ENCODE results near the gene PFKL.
"Not testable (repeated sequence)": the region's sequence is repeated elsewhere in the genome, so short reads cannot be mapped to it uniquely, and the experiment has no call there.

The PFKL gene

DNA sequence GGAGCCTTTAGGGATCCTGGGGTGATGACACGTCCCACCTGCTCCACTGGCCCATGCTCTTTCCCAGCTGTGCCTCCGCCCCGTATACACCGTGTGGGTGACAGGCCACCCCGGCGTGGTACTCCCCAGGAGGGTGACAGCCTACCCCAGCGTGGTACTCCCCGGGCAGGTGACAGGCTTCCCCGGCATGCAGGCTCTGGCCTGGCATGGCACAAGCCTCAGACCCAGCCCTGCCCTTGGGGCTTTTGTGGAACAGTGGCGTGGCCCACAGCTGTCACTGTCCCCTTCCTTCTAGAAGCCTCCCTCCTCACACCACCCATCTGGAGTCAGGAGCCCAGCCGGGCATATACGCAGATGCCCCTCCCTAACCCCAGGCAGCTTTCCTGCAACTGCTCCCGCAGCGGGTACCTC is 4.7 kb upstream of the PFKL start:
- no peak for DNase-seq

DNA sequence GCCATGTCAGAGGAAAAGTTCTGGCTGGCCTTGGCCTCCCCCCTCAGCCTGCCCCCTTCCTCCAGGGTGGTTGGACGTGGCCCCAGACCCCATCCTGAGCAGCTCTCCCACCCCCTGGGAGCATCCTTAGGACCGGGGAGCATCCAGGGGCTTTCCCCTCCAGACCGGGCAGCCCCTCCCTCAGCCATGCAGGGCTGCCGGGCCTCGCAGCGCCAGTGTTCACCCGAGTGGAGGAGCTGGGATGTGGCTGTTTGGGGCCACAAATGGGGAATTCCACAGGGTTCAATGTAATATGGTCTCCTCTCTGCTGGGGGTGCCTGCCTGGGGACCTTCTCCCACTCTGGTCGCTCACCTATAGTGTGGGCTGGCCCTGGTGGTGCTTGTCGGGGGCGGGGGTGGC is 4.2 kb upstream of the PFKL start:
- DNase-seq, result no peak

DNA sequence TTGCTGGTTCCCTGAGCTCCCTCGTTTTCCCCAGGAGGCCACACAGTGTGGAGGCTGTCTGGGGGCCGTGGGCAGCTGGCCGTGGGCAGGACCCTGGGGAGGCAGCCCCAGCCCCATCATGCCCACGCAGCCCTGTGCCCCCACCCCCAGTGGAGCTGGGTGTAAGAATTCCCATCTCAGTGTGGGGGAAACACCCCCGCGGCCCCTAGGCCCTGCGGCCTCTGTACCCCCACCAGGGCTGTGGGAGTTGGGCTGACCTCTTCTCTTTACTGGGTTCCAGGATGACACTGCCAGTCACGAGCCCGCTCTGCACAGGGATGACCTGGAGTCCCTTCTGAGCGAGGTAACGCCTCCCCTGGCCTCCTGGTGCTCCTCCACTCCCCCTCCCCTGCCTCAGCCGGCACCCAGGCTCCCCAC is 3.7 kb upstream of the PFKL start:
- no peak for DNase-seq

DNA sequence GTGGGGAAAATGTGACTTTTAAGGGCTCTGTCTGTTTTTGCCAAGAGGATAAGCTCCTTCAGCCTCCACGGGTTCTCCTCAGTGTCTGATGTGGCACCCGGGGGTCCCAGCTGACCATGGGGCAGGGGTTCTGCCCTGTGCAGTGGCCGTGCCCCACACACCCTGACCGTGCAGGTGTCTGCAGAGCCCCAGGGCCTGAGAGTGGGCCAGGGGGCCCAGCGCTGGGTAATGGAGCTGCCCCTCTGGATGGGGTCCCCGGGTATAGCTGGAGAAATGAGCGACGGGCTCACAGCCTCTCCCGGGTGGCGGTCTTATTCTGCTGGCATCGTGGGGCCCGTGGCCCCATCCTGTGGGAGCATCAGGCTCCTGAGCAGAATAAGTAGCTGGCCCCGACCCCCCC is 2.9 kb upstream of the PFKL start:
- no peak for DNase-seq

DNA sequence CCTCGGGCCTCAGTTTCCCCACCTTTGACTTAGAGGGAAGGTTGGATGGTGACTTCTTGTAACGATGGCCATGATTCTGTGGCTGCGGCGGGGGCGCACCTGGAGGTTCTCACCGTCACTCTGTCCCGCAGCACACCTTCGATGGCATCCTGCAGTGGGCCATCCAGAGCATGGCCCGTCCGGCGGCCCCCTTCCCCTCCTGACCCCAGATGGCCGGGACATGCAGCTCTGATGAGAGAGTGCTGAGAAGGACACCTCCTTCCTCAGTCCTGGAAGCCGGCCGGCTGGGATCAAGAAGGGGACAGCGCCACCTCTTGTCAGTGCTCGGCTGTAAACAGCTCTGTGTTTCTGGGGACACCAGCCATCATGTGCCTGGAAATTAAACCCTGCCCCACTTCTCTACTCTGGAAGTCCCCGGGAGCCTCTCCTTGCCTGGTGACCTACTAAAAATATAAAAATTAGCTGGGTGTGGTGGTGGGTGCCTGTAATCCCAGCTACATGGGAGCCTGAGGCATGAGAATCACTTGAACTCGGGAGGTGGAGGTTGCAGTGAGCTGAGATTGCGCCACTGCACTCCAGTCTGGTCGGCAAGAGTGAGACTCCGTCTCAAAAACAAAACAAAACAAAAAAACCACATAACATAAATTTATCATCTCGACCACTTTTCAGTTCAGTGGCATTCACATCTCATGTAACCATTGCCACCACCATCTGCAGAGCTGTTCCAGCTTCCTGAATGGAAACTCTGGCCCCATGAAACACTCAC is 2.1 kb upstream of the PFKL start:
- DNase-seq, result peak; percentile 69

- no peak for DNase-seq
Measured at GRCh38 chr21:44298301-44298700, 1.6 kb upstream of the PFKL start.

DNA sequence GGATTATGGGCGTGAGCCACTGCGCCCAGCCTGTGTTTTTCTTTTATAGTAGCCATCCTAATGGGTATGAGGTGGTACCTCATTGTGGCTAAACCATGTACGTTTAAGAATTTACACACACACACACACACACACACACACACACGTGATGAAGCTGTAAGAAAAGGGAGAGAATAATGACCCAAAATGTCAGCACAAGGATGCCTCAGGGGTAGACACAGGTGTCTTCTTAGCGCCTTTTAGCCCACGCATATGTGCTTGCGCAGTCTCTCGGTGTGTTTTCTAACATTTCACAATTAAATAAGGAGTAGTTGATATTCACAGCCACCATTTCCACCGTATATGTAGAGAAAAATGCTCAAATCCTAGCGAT is 782 bp upstream of the PFKL start:
- DNase-seq, result no peak

- DNase-seq, result no peak
Measured at GRCh38 chr21:44300262-44300959, 558 bp downstream of the PFKL start.

DNA sequence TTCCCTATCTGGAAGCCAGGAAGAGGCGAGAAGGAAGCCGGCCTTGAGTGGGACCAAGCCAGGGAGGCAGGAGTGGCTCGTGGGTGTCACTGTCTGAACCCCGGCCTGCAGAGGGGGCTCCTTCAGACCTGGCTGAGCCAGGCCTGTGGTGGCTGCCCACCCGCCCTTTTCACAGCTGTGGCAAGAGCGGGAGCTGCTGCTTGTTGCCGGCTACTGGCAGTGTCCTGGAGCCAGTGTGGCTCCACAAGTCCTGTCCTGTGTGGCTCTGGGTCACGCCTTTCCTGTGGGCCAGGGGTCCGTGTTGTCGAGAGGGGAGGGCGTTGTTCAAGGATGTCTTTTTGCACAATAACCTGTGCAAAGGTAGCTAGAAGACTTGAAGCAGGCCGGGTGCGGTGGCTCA is 1.3 kb downstream of the PFKL start:
- no peak for DNase-seq

DNA sequence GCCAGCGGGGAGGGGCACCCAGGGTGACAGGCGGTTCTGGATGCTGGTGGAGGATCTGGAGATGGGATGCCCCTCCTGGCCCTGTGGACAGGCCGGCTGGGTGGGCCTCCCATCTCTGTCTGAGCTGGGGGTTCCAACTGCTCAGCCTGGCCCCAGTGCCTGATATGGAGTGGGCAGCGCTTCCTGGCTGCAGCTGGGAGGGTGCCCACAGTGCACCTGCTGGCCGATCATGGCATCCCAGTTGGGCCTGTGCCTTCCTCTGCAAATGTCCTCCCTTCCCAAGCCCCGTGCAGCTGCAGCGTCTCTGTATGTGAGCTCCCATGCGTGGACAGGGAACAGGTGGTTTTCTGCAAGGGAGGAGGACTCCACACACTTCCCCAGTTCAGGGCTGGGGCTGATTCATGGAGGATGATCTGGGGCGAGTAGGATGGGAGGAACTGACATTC is 2.1 kb downstream of the PFKL start:
- no peak for DNase-seq

DNA sequence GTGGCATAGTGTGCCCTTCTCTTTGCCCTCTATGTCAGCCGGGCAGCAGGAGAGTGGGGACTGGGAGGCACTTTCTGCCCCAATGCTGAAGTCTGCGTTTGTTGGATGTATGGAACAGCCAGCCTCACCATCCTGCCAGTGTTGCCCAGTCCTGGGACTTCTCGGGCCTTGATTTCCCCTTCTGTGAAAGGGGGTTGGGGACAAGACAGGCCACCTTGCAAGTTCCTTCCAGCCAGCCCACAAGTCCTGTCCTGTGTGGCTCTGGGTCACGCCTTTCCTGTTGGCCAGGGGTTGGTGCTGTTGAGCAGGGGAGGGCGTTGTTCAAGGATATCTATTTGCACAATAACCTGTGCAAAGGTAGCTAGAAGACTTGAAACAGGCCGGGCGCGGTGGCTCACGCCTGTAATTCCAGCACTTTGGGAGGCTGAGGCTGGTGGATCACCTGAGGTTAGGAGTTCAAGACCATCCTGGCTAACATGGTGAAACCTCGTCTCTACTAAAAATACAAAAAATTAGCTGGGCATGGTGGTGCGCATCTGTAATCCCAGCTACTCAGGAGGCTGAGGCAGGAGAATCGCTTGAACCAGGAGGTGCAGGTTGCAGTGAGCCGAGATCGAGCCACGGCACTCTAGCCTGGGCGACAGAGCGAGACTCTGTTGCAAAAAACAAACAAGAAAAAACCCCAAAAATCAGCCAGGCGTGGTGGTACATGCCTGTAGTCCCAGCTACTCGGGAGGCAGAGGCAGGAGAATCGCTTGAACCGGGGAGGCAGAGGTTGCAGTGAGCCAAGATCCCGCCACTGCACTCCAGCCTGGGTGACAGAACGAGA is 2.9 kb downstream of the PFKL start:
- DNase-seq, result not testable (repeated sequence)

GRCh38 chr21:44303490-44303981 is 3.7 kb downstream of the PFKL start:
- no peak for DNase-seq

DNA sequence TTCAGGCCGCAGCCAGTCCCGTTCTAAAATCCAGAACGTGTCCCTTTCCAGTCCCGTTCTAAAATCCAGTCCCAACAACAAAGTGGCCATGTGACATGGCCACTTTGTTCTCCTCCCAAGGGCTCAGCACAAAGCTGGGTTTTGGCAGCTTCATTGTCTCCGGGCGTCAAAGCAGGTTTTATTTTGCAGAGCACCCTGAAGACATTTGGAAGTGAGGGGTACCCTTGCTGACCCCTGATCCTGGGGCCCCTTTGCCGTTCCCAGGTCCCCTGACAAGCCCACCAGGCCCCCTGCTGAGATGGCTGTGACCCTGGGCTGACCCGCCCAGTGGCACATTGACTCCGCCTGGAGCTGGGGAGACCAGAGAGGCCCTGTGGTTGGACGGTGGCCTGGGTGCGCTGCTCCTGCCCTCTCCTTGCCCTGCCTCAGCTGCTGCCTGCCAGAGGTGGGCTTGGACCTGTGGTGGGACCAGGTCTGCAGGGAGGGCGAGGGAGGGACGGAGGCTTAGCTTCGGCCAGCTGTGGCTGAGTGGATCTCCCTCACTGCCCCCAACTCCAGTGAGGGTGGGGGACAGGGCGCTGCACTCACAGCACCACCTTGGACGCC is 4.3 kb downstream of the PFKL start:
- no peak for DNase-seq

DNA sequence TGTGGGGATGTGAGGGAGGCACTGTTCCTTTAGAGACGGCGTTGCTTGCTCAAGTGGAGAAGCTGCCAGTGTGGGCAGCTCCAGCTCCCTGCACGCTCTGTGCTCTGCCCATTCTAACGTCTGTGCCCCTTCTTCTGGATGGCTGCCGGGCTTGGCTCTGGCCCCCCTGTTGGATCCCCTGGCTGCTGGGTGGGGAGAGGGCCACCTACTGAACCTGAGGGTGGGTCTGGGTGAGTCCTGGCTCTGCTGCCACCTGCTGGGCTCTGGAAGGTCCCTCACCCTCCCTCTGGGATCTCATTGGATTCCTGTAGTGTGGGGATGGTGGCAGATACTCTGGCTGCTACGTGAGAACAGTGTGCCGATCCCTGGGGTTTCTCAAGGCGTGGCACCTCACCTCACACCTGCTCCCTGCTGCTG is 5.0 kb downstream of the PFKL start:
- no peak for DNase-seq

- no peak for DNase-seq
Measured at GRCh38 chr21:44305691-44306090, 5.8 kb downstream of the PFKL start.

- no peak for DNase-seq
Measured at GRCh38 chr21:44306936-44307704, 7.3 kb downstream of the PFKL start.

DNA sequence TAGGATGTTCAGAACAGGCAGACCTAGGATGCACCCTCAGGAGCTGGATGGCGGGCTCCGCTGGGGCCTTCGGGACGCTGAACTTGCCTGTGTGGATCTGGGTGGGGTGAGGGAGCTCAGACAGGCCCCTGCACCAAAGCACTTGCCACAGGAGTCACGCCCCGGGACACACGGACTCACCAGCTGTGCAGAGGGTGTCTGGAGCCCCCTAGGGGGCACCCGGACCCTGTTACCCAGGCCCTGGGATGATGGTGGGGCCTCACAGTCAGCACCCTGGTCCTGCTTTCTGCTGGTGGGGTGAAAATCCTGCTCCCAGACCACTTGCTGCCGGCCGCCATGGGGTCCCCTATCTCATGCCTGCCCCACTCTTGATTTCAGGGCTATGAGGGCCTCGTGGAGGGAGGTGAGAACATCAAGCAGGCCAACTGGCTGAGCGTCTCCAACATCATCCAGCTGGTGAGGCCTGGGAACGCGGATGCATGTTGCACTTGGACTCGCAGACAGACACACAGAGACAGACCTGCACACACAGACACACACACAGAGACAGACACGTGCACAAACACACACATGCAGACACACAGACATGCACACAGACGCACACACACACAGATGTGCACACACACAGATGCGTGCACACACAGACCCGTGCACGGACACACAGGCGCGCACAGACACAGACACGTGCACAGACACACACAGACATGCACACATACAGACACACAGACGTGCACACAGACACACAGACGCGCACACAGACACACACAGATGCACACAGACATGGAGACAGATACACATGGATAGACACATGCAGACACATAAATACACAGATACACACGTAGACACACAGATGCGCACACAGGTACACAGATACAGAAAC is 11.0 kb downstream of the PFKL start:
- DNase-seq, result no peak

DNA sequence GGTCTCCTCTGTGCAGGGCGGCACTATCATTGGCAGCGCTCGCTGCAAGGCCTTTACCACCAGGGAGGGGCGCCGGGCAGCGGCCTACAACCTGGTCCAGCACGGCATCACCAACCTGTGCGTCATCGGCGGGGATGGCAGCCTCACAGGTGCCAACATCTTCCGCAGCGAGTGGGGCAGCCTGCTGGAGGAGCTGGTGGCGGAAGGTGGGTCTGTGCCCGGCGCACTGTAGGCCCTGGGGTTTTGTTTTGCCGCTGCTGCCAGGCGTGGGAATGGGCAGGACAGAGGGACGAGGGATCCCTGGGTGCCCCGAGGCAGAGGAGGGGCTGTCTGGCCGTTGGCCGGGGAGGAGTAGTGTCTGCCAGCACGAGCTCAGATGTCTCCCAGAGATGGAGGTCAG is 12.2 kb downstream of the PFKL start:
- DNase-seq, result no peak

GRCh38 chr21:44312716-44313115 is 12.9 kb downstream of the PFKL start:
- no peak for DNase-seq

DNA sequence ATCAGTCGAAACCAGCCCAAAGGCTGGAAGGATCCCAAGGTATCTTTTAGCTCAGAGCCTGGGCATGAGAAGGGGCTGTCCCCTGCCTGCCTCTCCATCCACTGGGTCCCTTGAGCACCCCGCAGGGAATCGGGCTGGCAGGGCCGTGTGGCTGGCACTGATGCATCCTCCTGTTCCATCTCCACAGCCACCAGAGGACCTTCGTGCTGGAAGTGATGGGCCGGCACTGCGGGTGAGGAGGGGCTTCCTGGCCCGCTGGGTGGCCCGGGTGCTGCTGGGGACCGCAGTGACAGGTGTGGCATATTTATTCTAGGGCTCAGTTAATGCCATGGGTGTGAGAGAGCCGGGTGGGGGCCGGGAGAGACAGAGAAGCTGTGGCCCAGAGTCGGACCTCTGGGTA is 13.6 kb downstream of the PFKL start:
- DNase-seq, result no peak

- no peak for DNase-seq
Measured at GRCh38 chr21:44314128-44314527, 14.3 kb downstream of the PFKL start.
